DMS153 treated with DMSO at 0.1 percent for 48 hours (cell line): Measurements from ENCODE around the gene GALNT18.

Experiments
- DNase-seq: peaks from one replicate; lab custom pipeline; 2025; ENCODE audit not compliant: unreplicated experiment; lab: John Stamatoyannopoulos, UW

The GALNT18 gene

DNA sequence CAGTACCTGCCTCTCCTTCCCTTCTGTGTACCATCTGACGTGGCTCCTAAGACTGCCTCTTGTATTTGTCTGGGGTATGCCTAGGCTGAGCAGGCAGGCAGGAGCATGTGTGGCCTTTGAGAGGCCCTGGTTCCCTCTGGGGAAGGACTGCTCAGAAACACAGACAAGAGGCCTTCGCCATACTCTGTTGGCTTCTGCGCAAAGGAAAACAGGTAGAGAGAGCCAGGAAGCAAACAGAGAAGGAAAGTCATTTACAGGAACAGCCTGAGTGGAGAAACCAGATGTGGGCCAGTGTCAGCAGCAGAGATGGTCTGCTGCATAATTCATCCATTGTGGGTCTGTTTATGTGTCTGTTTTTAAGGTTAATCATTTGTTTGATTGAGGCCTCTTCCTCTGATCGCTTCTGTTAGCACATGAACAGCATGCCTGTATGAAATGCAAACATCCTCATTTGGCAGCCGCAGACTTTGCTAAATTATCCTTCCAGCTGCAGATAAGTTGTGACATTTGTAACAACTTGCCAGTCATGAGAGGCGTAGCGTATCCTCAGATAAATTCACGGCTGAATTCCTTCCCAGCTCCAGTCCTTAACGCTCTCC is 119.4 kb downstream of the GALNT18 start:
- peak; percentile 43 for DNase-seq

DNA sequence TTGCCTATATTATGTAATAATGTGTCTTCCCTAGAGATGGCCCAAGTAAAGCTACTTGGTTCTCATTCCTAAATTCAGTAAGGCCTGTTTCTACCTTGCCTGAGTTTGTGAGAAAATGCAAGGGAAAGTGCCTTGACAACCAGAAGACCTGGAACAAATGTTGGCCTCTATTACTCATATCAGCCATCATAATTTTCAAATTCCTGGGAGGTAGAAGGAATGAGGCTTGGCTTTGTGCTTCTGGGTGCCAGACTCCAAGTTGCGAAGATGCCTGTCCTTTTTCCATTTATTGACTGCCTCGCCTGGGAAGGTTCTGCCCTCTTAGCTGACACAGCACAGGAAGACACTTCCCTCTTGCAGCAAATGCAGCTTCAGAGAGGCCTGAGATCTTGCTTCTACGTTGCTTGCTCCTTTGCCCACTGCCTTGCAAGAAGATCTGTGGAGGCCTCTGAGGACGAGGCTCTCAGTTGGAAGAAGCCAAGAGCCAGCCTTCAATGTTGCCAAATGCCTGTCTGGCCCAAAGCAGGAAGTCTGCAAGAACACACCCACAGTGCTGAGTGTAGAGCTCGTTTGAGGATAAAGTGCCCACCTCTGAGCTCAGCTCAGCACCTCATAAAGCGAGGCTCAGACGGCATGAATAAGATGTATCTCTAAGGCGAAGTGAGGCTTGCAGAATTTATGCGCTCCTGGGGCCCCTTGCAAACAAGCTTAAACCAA is 120.1 kb downstream of the GALNT18 start:
- DNase-seq, result no peak

- no peak for DNase-seq
Measured at GRCh38 chr11:11500744-11501487, 120.9 kb downstream of the GALNT18 start.

DNA sequence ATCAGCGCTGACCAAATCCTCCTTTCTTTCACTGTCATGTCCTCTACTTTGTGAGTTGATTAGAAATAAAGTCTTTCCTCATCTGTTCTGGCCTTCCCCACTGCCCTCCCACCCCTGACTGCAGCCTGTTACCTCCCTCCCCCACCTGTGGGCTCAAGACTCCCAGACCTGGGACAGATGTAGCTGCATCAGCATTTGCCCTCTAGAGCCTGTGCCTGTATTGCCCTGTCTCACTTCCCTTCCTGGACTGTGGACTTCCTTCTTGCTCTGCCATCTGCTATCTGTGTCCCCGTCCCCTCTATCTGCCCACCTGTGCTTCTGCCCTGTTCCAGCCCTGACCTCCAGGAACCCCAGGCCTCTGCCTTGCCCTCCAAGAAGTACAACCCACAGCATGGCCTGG is 122.5 kb downstream of the GALNT18 start:
- DNase-seq, result no peak

GRCh38 chr11:11498195-11498594 is 123.6 kb downstream of the GALNT18 start:
- no peak for DNase-seq

- DNase-seq, result no peak
Measured at GRCh38 chr11:11496879-11497278, 124.9 kb downstream of the GALNT18 start.

DNA sequence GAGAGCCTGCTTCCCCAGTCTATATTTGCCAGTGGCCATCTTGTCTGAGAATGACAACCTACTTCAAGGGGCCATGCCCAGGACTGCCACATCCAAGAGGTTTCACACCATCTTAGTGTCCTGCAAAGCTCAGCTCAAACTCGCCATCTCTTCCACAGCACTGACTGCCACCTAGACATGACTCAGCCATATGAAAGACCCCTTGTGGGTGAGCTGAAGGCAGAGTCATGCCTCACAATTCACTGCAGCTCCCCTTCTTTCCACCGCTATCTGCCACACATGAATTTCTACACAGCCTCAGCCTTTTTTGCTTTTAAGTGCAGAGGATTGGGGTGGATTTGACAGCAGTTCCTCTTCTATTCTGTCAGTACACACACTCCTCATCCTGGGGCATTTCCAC is 127.5 kb downstream of the GALNT18 start:
- no peak for DNase-seq

GRCh38 chr11:11493698-11494097 is 128.1 kb downstream of the GALNT18 start:
- DNase-seq, result no peak

GRCh38 chr11:11491589-11491988 is 130.2 kb downstream of the GALNT18 start:
- DNase-seq, result no peak

- DNase-seq, result no peak
Measured at GRCh38 chr11:11491014-11491413, 130.8 kb downstream of the GALNT18 start.

GRCh38 chr11:11486423-11486822 is 135.4 kb downstream of the GALNT18 start:
- no peak for DNase-seq

- DNase-seq, result no peak
Measured at GRCh38 chr11:11486002-11486401, 135.8 kb downstream of the GALNT18 start.

GRCh38 chr11:11483627-11484026 is 138.2 kb downstream of the GALNT18 start:
- DNase-seq, result no peak

- no peak for DNase-seq
Measured at GRCh38 chr11:11482730-11483129, 139.1 kb downstream of the GALNT18 start.

GRCh38 chr11:11481371-11481770 is 140.4 kb downstream of the GALNT18 start:
- DNase-seq, result no peak

DNA sequence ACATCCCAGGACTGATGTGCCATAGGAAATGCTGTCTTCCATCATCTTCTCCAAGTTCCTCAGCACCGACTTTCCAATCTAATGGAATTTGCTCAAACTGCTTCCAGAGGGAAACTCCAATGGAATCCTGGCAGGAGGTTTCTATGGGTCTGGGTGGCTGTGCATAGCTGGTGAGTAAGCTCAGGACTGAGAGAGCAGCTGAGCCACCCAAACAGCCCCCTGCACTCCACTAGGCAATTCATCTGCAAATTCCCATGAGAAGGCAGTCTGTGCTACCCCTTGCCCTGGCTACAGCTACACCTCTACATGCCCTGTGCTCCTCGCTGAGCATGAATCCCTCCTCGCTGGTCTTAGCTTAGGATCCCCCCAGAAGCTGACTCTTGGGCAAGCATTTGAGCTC is 140.8 kb downstream of the GALNT18 start:
- DNase-seq, result no peak

GRCh38 chr11:11478687-11479086 is 143.1 kb downstream of the GALNT18 start:
- no peak for DNase-seq

DNA sequence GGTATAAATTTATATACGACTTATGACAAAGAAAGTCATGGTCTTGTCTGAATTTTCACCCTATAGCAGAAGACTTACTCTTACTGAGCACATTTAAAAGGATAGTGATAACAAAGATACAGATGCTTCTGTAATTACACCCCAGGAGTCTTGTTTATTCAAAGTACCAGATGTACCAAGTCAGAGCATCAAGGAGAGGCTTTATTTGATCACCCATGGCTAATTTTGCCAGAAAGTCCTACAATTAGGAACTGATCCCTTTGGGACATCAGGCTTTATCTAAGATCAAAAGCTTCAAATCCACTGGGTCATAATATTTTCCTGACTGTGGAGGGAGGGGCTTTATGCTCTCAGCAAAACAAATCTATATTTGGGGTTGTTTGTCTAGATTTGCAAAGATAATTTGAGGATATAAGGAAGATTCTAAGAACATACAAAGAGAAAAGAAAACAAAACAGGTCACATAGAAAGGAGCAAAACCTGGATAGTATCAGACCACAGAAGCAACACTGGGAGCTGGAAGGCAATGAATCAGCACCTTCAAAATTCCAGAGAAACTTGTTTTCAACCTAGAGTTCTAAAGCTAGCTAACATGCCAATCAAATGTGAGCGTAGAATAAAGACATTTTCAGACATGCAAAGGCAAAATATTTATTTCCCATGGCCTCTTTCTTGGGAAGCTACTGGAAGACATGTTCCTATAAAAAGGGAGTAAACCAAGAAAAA is 143.9 kb downstream of the GALNT18 start:
- DNase-seq, result no peak

GRCh38 chr11:11476971-11477645 is 144.7 kb downstream of the GALNT18 start:
- no peak for DNase-seq

DNA sequence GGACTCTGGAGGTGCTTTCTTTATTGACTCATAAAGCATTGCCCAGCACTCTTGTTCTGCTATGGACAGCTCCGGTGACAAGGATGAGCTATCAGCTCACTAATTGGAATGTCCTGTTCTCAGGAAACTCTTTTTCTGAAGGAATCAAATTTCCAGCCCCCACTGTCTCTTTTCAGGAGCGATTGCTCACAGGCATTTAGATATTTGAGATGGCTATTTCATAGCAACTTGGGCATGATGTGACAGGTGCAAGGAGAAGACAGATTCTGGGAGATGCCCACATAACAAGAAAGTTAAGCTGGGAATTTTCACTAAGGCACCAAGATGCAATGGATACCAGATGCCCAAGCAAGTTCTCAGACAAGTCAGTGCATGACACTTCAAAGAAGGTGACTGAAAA is 145.3 kb downstream of the GALNT18 start:
- DNase-seq, result no peak

DNA sequence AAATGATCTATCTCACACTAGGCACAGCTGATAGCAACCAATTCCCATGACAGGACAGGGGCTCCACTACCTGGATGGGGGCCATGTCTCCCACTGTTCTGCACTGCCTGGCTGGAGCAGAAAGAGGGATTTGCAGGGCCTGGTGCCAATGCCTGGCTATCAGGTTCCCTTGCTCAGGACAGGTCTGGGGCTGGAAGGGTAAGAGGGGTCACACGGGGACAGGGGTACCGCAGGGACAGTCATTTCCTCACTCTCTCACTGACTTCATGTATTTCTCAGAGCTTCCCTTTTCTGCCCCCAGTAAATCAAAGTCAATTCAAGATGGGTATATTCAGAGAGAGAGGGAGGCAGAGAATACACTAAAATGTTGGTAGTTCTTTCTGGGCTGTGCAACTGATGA is 149.7 kb downstream of the GALNT18 start:
- DNase-seq, result no peak
